Subcutaneous abdominal adipose tissue (tissue), 5 donors: Measurements from ENCODE around the gene AP4B1.

Source experiments
- H3K27ac ChIP-seq: one replicate; pipeline ENCODE4 v1.7.0; 2013; ENCODE audit warnings: low read depth, mild to moderate bottlenecking, inconsistent platforms, low read length, moderate library complexity
- H3K27me3 ChIP-seq, 5 donors: one replicate each; pipeline ENCODE4 v1.7.0; 2013; ENCODE audit warnings: low read length in 5 of 5, inconsistent platforms in 1 of 5; ENCODE audit not compliant: control insufficient read depth in 5 of 5, insufficient read depth in 4 of 5
- H3K36me3 ChIP-seq, 5 donors: one replicate each; pipeline ENCODE4 v1.7.0; 2013; ENCODE audit warnings: low read length in 5 of 5; ENCODE audit not compliant: control insufficient read depth in 5 of 5, insufficient read depth in 5 of 5
- H3K4me1 ChIP-seq, 5 donors: one replicate each; pipeline ENCODE4 v1.7.0; 2013; ENCODE audit warnings: low read length in 5 of 5, mild to moderate bottlenecking in 3 of 5, moderate library complexity in 1 of 5; ENCODE audit not compliant: control insufficient read depth in 5 of 5, insufficient read depth in 5 of 5
- H3K4me3 ChIP-seq, 5 donors: one replicate each; pipeline ENCODE4 v1.7.0; 2013; ENCODE audit warnings: low read length in 5 of 5, low read depth in 1 of 5
- H3K9ac ChIP-seq, 5 donors: one replicate each; pipeline ENCODE4 v1.7.0; 2013; ENCODE audit warnings: low read length in 5 of 5, mild to moderate bottlenecking in 4 of 5, moderate library complexity in 3 of 5
- H3K9me3 ChIP-seq, 5 donors: one replicate each; pipeline ENCODE4 v1.7.0; 2013; ENCODE audit warnings: low read length in 5 of 5; ENCODE audit not compliant: control insufficient read depth in 5 of 5
- donor health status: healthy.
- donor health status: healthy.
- donor health status: healthy.
- donor health status: healthy.
- donor health status: healthy.

Gene AP4B1

GRCh38 chr1:113850127-113850796 lies 54.3 kb downstream of the AP4B1 start:
- Histone ChIP-seq H3K9me3 (peaks cover 0 to 3% (median 2%) of the 10 kb centered on the region in 5 donors), H3K36me3 (no peaks in the 10 kb centered on the region), H3K4me3 (no peak overlapping the region), H3K4me1 (peaks cover 0 to 9% (median 0%) of the 10 kb centered on the region in 5 donors), H3K27ac (no peak overlapping the region), H3K27me3 (no peaks in the 10 kb centered on the region), H3K9ac (no peak overlapping the region)

GRCh38 chr1:113849072-113849471 lies 55.5 kb downstream of the AP4B1 start:
- H3K36me3 ChIP-seq = no peaks in the 10 kb centered on the region
- H3K4me3 ChIP-seq = no peak overlapping the region
- no peak overlapping the region for H3K27ac ChIP-seq
- H3K27me3 ChIP-seq = no peaks in the 10 kb centered on the region
- peaks cover 0 to 9% (median 0%) of the 10 kb centered on the region in 5 donors for H3K4me1 ChIP-seq
- peaks cover 0 to 3% (median 2%) of the 10 kb centered on the region in 5 donors for H3K9me3 ChIP-seq
- no peak overlapping the region for H3K9ac ChIP-seq

GRCh38 chr1:113846391-113847035 lies 58.1 kb downstream of the AP4B1 start:
- Histone ChIP-seq H3K4me3 (no peak overlapping the region), H3K9me3 (peaks cover 0 to 3% (median 2%) of the 10 kb centered on the region in 5 donors), H3K27me3 (no peaks in the 10 kb centered on the region), H3K9ac (no peak overlapping the region), H3K36me3 (no peaks in the 10 kb centered on the region), H3K4me1 (peaks cover 0 to 4% (median 0%) of the 10 kb centered on the region in 5 donors), H3K27ac (no peak overlapping the region)
